Measurements from ENCODE around the gene GSK3B.

GRCh38 chr3:120013481-120013880, 80.8 kb downstream of the GSK3B start:
- TF ChIP-seq, protein P1, sequence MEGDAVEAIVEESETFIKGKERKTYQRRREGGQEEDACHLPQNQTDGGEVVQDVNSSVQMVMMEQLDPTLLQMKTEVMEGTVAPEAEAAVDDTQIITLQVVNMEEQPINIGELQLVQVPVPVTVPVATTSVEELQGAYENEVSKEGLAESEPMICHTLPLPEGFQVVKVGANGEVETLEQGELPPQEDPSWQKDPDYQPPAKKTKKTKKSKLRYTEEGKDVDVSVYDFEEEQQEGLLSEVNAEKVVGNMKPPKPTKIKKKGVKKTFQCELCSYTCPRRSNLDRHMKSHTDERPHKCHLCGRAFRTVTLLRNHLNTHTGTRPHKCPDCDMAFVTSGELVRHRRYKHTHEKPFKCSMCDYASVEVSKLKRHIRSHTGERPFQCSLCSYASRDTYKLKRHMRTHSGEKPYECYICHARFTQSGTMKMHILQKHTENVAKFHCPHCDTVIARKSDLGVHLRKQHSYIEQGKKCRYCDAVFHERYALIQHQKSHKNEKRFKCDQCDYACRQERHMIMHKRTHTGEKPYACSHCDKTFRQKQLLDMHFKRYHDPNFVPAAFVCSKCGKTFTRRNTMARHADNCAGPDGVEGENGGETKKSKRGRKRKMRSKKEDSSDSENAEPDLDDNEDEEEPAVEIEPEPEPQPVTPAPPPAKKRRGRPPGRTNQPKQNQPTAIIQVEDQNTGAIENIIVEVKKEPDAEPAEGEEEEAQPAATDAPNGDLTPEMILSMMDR (conservative IDR thresholded peaks at IDR 0.05; ENCODE audit: low read depth, low read length), result no peak
- no peak for TF ChIP-seq EZH2 (IDR thresholded peaks at IDR 0.05; ENCODE audit: borderline replicate concordance, low read depth, low read length, poor library complexity, severe bottlenecking)
